GM18520 (cell line): ENCODE results near the gene SPRING1.
A peak's percentile ranks its signal among the peaks of the same experiment; 100 is the strongest.
"Not testable (repeated sequence)": the region's sequence is repeated elsewhere in the genome, so short reads cannot be mapped to it uniquely, and the experiment has no call there.

ENCODE experiments used
- ATAC-seq: cut with Tn5 transposase; IDR thresholded peaks from one replicate; pipeline ENCODE4 v1.9.1; 2021; ENCODE audit not compliant: unreplicated experiment

The SPRING1 gene

GRCh38 chr12:116737774-116738657 is at the start of gene SPRING1, which contains the start of gene RNFT2:
Gene SPRING1 (minus strand): TSS chr12:116738069. CDS start chr12:116737900, 169 bp downstream.
Gene RNFT2 (plus strand): TSS chr12:116738315. CDS start chr12:116740498, 2,183 bp downstream.
- peak; percentile 97 for ATAC-seq

GRCh38 chr12:116784238-116784612 is 46.4 kb upstream of the SPRING1 start:
- no peak for ATAC-seq

- no peak for ATAC-seq
Observed at GRCh38 chr12:116783525-116784237, 45.8 kb upstream of the SPRING1 start.

- ATAC-seq, result no peak
Observed at GRCh38 chr12:116780942-116781341, 43.1 kb upstream of the SPRING1 start.

GRCh38 chr12:116779597-116779996 is 41.7 kb upstream of the SPRING1 start:
- ATAC-seq, result no peak

GRCh38 chr12:116777245-116777644 is 39.4 kb upstream of the SPRING1 start:
- ATAC-seq, result no peak

- ATAC-seq, result no peak
Observed at GRCh38 chr12:116774020-116774419, 36.2 kb upstream of the SPRING1 start.

- no peak for ATAC-seq
Observed at GRCh38 chr12:116773276-116773731, 35.4 kb upstream of the SPRING1 start.

GRCh38 chr12:116771651-116772050 is 33.8 kb upstream of the SPRING1 start:
- ATAC-seq, result no peak

GRCh38 chr12:116766746-116767145 is 28.9 kb upstream of the SPRING1 start:
- ATAC-seq, result no peak

GRCh38 chr12:116766285-116766684 is 28.4 kb upstream of the SPRING1 start:
- ATAC-seq, result no peak

GRCh38 chr12:116765271-116765670 is 27.4 kb upstream of the SPRING1 start:
- no peak for ATAC-seq

GRCh38 chr12:116761499-116761898 is 23.6 kb upstream of the SPRING1 start:
- no peak for ATAC-seq

- ATAC-seq, result no peak
Observed at GRCh38 chr12:116760622-116761020, 22.8 kb upstream of the SPRING1 start.

- ATAC-seq, result no peak
Observed at GRCh38 chr12:116759783-116760621, 22.1 kb upstream of the SPRING1 start.

- not testable (repeated sequence) for ATAC-seq
Observed at GRCh38 chr12:116754783-116755182, 16.9 kb upstream of the SPRING1 start.

GRCh38 chr12:116754097-116754496 is 16.2 kb upstream of the SPRING1 start:
- not testable (repeated sequence) for ATAC-seq

GRCh38 chr12:116750298-116750697 is 12.4 kb upstream of the SPRING1 start:
- ATAC-seq, result no peak

- ATAC-seq, result no peak
Observed at GRCh38 chr12:116749884-116750283, 12.0 kb upstream of the SPRING1 start.

- ATAC-seq, result no peak
Observed at GRCh38 chr12:116745554-116745953, 7.7 kb upstream of the SPRING1 start.

- no peak for ATAC-seq
Observed at GRCh38 chr12:116744766-116745165, 6.9 kb upstream of the SPRING1 start.
